Activated CD8-positive, alpha-beta T cell treated with anti-CD3 and anti-CD28 coated beads for 36 hours (primary cell): ENCODE data around the gene C16orf86. TPM values are rescaled to one million over a fixed set of nuclear protein-coding genes. Genes with fewer than 3 reads are reported as not detected.

Experiments
- ATAC-seq: fragments of 200-7000 bp; cut with Tn5 transposase; one replicate; pipeline ENCODE4 v1.10.0; 2021; ENCODE audit warnings: mild to moderate bottlenecking, moderate library complexity
- CTCF ChIA-PET: fragments of 350-600 bp; sonication (Branson Sonifier 250); formaldehyde crosslinking; loops from one replicate; lab custom pipeline; 2021; ENCODE audit warnings: antibody characterized with exemption; lab: Charles Lee
- POLR2A ChIA-PET: fragments of 350-600 bp; sonication (Branson Sonifier 250); formaldehyde crosslinking; loops from one replicate; lab custom pipeline; 2021; ENCODE audit warnings: antibody characterized with exemption; lab: Charles Lee
- DNase-seq: peaks from one replicate; pipeline ENCODE4 v3.0.0-alpha.2; 2020
- H3K27ac Mint-ChIP-seq: one replicate; pipeline ENCODE4 v1.8.0; 2021; ENCODE audit warnings: mild to moderate bottlenecking, mixed read lengths
- H3K27me3 Mint-ChIP-seq: one replicate; pipeline ENCODE4 v1.8.0; 2021; ENCODE audit warnings: mixed read lengths
- H3K36me3 Mint-ChIP-seq: one replicate; pipeline ENCODE4 v1.8.0; 2021; ENCODE audit warnings: low read depth, mixed read lengths
- H3K4me1 Mint-ChIP-seq: one replicate; pipeline ENCODE4 v1.8.0; 2021; ENCODE audit warnings: low read depth, mixed read lengths
- H3K4me3 Mint-ChIP-seq: one replicate; pipeline ENCODE4 v1.8.0; 2021; ENCODE audit warnings: mild to moderate bottlenecking, moderate library complexity, mixed read lengths
- H3K9me3 Mint-ChIP-seq: one replicate; pipeline ENCODE4 v1.8.0; 2021; ENCODE audit warnings: mixed read lengths
- CTCF ChIP-seq: fragments of 200-600 bp; IDR thresholded peaks from one replicate; pipeline ENCODE4 v1.8.0; 2022; ENCODE audit warnings: antibody characterized with exemption, mild to moderate bottlenecking
- intact Hi-C: fragments of 100-400 bp; cut with micrococcal nuclease; formaldehyde crosslinking; loops from one replicate; pipeline ENCODE4 v1.10.0; 2022
- total RNA-seq, 2 experiments: library from RNA; stranded (reverse); gene quantifications; one replicate each; pipeline ENCODE4 v1.2.3, GENCODE V29; 2021

C16orf86 gene
- total RNA-seq, 2 experiments from 2014 or later: 2.8 to 4.7 TPM

- Mint-ChIP-seq H3K36me3 (peaks cover 3% of the 10 kb centered on the region), H3K27ac (peak overlapping the region; percentile 79), H3K4me1 (peaks cover 13% of the 10 kb centered on the region), H3K9me3 (no peaks in the 10 kb centered on the region), H3K27me3 (no peaks in the 10 kb centered on the region), H3K4me3 (no peak overlapping the region)
- POLR2A ChIA-PET: no interaction called here
- no peak for DNase-seq
- intact Hi-C loops: no loop called here
- TF ChIP-seq CTCF: no peak
- no peak for ATAC-seq
- CTCF ChIA-PET: interaction anchor here (1.4 to 2.0 kb wide), 3 partner anchors 112 to 183 kb away, joined by 4 to 5 read pairs (median 5); no protein-coding TSS in a partner anchor
Observed at GRCh38 chr16:67704110-67704509, 37.5 kb downstream of the C16orf86 start.

- Mint-ChIP-seq H3K9me3 (no peaks in the 10 kb centered on the region), H3K27me3 (no peaks in the 10 kb centered on the region), H3K36me3 (peaks cover 2% of the 10 kb centered on the region), H3K27ac (no peak overlapping the region), H3K4me1 (peaks cover 11% of the 10 kb centered on the region), H3K4me3 (no peak overlapping the region)
- ChIA-PET CTCF (interaction anchor here (0.9 kb wide), 1 partner anchor 109 kb away, joined by 3 read pairs; no protein-coding TSS in a partner anchor), POLR2A (no interaction called here)
- intact Hi-C loops: no loop called here
- ATAC-seq (no peak), DNase-seq (no peak)
- TF ChIP-seq CTCF: no peak
Observed at GRCh38 chr16:67707210-67707609, 40.6 kb downstream of the C16orf86 start.

- no peaks in the 10 kb centered on the region for H3K9me3 Mint-ChIP-seq
- no peak overlapping the region for H3K4me3 Mint-ChIP-seq
- no peaks in the 10 kb centered on the region for H3K27me3 Mint-ChIP-seq
- DNase-seq (no peak), ATAC-seq (no peak)
- peaks cover 2% of the 10 kb centered on the region for H3K36me3 Mint-ChIP-seq
- intact Hi-C loops: no loop called here
- ChIA-PET CTCF (no interaction called here), POLR2A (no interaction called here)
- no peak overlapping the region for H3K27ac Mint-ChIP-seq
- no peak for TF ChIP-seq CTCF
- peaks cover 11% of the 10 kb centered on the region for H3K4me1 Mint-ChIP-seq
Observed at GRCh38 chr16:67707790-67708189, 41.2 kb downstream of the C16orf86 start.

GRCh38 chr16:67708368-67708771, 41.8 kb downstream of the C16orf86 start:
- CTCF ChIA-PET: no interaction called here
- peaks cover 2% of the 10 kb centered on the region for H3K36me3 Mint-ChIP-seq

More at GRCh38 chr16:67708368-67708771, 41.8 kb downstream of the C16orf86 start:
- Mint-ChIP-seq H3K4me1 (peaks cover 9% of the 10 kb centered on the region), H3K4me3 (no peak overlapping the region), H3K27ac (no peak overlapping the region), H3K27me3 (no peaks in the 10 kb centered on the region), H3K9me3 (no peaks in the 10 kb centered on the region)
- ATAC-seq: no peak
- no peak for TF ChIP-seq CTCF
- POLR2A ChIA-PET: interaction anchor here (0.6 to 1.0 kb wide), 2 partner anchors 10 to 26 kb away, joined by 3 to 4 read pairs; no protein-coding TSS in a partner anchor
- intact Hi-C loops: no loop called here
- no peak for DNase-seq
